ENCODE results near the gene TRAF4.

DNA sequence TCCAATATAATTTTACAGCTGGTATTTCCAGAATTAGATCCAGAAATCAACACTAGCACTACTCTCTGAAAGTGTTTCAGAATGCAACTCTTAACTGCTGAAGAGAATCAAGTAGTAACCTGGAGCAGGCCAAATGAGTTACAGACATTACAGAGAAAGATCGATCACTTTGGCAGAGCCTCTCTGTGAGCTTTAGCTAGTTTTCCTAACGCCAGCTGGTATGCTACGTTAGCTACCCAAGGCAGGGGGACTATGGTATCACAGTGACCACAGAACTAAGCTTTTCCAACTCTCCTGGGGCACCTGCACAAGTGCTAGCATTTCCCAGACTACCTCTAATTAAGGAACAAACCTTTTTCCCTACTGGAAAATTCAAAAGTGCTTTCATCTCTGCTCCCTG lies 30.4 kb downstream of the TRAF4 start:
- no peak for TF ChIP-seq EZH2phosphoT487 (IDR thresholded peaks at IDR 0.05; ENCODE audit: borderline replicate concordance, low read length)
- TF ChIP-seq, protein P1, sequence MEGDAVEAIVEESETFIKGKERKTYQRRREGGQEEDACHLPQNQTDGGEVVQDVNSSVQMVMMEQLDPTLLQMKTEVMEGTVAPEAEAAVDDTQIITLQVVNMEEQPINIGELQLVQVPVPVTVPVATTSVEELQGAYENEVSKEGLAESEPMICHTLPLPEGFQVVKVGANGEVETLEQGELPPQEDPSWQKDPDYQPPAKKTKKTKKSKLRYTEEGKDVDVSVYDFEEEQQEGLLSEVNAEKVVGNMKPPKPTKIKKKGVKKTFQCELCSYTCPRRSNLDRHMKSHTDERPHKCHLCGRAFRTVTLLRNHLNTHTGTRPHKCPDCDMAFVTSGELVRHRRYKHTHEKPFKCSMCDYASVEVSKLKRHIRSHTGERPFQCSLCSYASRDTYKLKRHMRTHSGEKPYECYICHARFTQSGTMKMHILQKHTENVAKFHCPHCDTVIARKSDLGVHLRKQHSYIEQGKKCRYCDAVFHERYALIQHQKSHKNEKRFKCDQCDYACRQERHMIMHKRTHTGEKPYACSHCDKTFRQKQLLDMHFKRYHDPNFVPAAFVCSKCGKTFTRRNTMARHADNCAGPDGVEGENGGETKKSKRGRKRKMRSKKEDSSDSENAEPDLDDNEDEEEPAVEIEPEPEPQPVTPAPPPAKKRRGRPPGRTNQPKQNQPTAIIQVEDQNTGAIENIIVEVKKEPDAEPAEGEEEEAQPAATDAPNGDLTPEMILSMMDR (conservative IDR thresholded peaks at IDR 0.05; ENCODE audit: low read depth, low read length), result no peak

Data from PC-3 (cell line).